K562 (cell line): Measurements from ENCODE around the gene LILRA2.

Source experiments
- ATF6 ChIP-seq: sonication (generic); formaldehyde crosslinking; IDR thresholded peaks from 2 replicates; pipeline ENCODE4 v1.4.0; 2020; ENCODE audit warnings: mild to moderate bottlenecking, missing genetic modification reagents
- CREB1 ChIP-seq, 2 experiments: sonication (generic) in 1 of 2; formaldehyde crosslinking in 1 of 2; IDR thresholded peaks; 2 replicates each; pipeline versions ENCODE4 v1.6.1 to v1.8.0; 2012 to 2022; ENCODE audit warnings: inconsistent platforms in 1 of 2, mild to moderate bottlenecking in 1 of 2, missing genetic modification reagents in 1 of 2, moderate library complexity in 1 of 2
- CTCF ChIP-seq, 3 experiments: IDR thresholded peaks in 2 of 3; conservative IDR thresholded peaks in 1 of 3; 2 replicates each; pipeline ENCODE4 v1.5.1; 2011 to 2012; ENCODE audit warnings: low read length in 3 of 3, mild to moderate bottlenecking in 3 of 3, control low read depth in 2 of 3, improper control_type of control experiment in 1 of 3, inconsistent platforms in 1 of 3, low read depth in 1 of 3, mixed read lengths in 1 of 3, moderate library complexity in 1 of 3; ENCODE audit not compliant: insufficient read depth in 2 of 3
- E2F1 ChIP-seq: sonication (generic); formaldehyde crosslinking; IDR thresholded peaks from 2 replicates; pipeline ENCODE4 v1.8.1; 2023; ENCODE audit warnings: mild to moderate bottlenecking, missing genetic modification reagents, moderate library complexity
- EHMT2 ChIP-seq: fragments of 450-650 bp; IDR thresholded peaks from 2 replicates; pipeline ENCODE4 v1.6.1; 2018; ENCODE audit warnings: antibody characterized with exemption
- ELK1 ChIP-seq: sonication (generic); formaldehyde crosslinking; IDR thresholded peaks from 2 replicates; pipeline ENCODE4 v1.8.1; 2022; ENCODE audit warnings: missing genetic modification reagents
- JUNB ChIP-seq: fragments of 450-650 bp; formaldehyde crosslinking; conservative IDR thresholded peaks from 2 replicates; pipeline ENCODE4 v1.4.0; 2020; ENCODE audit warnings: mild to moderate bottlenecking
- NFRKB ChIP-seq: fragments of 450-650 bp; IDR thresholded peaks from 2 replicates; pipeline ENCODE4 v1.6.1; 2016; ENCODE audit warnings: low read depth
- NFYB ChIP-seq: IDR thresholded peaks from 2 replicates; pipeline ENCODE4 v1.6.1; 2011; ENCODE audit warnings: mild to moderate bottlenecking, moderate library complexity; ENCODE audit not compliant: insufficient read length; ENCODE audit errors: extremely low read depth
- RBM17 ChIP-seq: fragments of 200-400 bp; formaldehyde crosslinking; IDR thresholded peaks from 2 replicates; pipeline ENCODE4 v1.6.1; 2017; ENCODE audit warnings: low read depth, mild to moderate bottlenecking, low read length, borderline replicate concordance
- RCOR1 ChIP-seq, 2 experiments: IDR thresholded peaks; 2 replicates each; pipeline ENCODE4 v1.6.1; 2012; ENCODE audit warnings: low read depth in 2 of 2, low read length in 2 of 2, borderline replicate concordance in 1 of 2, improper control_type of control experiment in 1 of 2
- SMC3 ChIP-seq: conservative IDR thresholded peaks from 2 replicates; pipeline ENCODE4 v1.6.1; 2011; ENCODE audit warnings: low read depth, low read length, improper control_type of control experiment; ENCODE audit not compliant: insufficient read depth

GRCh38 chr19:54607785-54608150 lies 34.2 kb downstream of the LILRA2 start:
- TF ChIP-seq CREB1 (IDR thresholded peaks at IDR 0.05): no peak
- no peak for TF ChIP-seq CREB1 (CRISPR knock-in tag; IDR thresholded peaks at IDR 0.05)
- no peak for TF ChIP-seq JUNB (CRISPR knock-in tag)
- TF ChIP-seq ELK1 (CRISPR knock-in tag): no peak
- TF ChIP-seq CTCF (IDR thresholded peaks at IDR 0.05 in 2 of 3, conservative IDR thresholded peaks at IDR 0.05 in 1 of 3; ENCODE audit: insufficient read depth in 2 of 3, low read depth in 1 of 3, low read length in 3 of 3): no peak
- TF ChIP-seq NFRKB: no peak
- no peak for TF ChIP-seq SMC3
- TF ChIP-seq NFYB: no peak
- no peak for TF ChIP-seq E2F1
- TF ChIP-seq EHMT2: no peak
- no peak for TF ChIP-seq RBM17
- no peak for TF ChIP-seq ATF6 (CRISPR knock-in tag)
- no peak for TF ChIP-seq RCOR1 (IDR thresholded peaks at IDR 0.05; ENCODE audit: borderline replicate concordance in 1 of 2, low read depth in 2 of 2, low read length in 2 of 2)
